CD4-positive, alpha-beta T cell treated with Interferon alpha-2 for 1 hour (primary cell): ENCODE data around the gene ST7L.

Experiments
- DNase-seq, 2 donors: peaks; one replicate each; pipeline ENCODE4 v3.0.0-alpha.2; 2020 to 2022

ST7L gene

DNA sequence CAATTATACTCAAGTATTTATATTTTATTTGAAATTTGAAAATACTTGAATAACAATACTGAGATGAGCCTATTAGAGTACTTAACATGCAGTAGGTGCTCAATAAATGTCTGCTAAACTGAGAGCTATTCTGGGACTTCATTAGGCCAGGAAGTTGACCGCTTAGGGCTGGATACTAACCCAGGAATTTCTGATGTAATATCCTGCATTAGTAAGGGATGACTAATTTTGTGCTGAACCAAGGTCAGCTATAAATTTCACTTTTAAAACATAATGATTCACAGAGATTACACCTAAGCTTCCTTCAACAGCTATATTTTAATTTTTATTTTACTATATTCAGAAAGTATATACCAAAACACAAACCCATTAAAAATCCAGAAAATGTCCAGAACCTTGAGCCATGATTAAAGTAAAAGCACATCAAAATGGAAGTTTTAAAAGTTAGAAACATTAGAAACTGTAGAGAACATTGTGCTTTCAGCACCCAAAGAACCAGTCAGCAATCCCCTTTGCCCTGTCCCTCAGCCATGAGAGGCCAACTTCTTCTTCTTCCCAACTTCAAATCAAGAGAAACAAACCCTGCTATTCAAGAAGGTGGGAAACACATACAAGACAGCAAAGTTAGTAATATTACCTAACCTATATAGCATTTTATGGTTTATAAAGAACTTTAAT, 74.8 kb downstream of the ST7L start:
- DNase-seq = no peak

GRCh38 chr1:112542206-112542973, 76.6 kb downstream of the ST7L start:
- DNase-seq = no peak

DNA sequence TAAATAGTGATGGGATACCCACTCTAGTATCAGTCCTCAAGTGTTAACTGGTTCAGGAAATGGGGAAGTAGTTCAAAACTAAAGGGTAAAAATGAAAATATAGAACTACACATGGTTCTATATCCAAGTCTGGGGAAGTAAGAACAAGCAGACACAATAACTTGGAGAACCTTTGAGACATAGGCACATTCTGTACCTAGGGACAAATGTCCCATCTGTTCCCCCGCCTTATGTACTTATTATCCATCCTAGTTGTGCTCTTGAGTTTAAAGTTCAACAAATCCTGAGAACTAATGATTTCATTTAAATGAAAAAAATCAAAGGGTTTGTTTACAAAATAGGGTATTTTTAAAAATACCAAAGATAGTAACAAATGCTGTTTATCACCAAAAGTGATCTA, 77.6 kb downstream of the ST7L start:
- no peak for DNase-seq

- no peak for DNase-seq
These were observed 78.6 kb downstream of the ST7L start for GRCh38 chr1:112540226-112540794.

DNA sequence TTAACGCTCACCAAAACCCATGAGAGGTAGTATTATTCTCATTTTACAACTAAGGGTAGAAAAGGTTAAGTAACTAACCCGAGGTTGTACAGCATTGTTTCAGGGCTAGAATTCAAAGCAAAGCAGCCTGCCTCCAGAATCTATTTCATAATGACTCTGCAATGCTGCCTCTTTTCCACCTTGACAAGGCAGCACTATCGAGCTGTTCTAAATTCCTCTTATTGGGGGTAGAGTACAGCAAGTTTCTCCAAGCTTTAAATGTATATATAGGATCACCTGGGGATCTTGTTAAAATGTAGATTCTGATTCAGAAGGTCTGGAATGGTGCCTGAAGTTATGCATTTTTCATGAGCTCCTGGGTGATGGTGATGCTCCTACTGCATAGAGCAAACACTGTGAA, 80.1 kb downstream of the ST7L start:
- DNase-seq = no peak

DNA sequence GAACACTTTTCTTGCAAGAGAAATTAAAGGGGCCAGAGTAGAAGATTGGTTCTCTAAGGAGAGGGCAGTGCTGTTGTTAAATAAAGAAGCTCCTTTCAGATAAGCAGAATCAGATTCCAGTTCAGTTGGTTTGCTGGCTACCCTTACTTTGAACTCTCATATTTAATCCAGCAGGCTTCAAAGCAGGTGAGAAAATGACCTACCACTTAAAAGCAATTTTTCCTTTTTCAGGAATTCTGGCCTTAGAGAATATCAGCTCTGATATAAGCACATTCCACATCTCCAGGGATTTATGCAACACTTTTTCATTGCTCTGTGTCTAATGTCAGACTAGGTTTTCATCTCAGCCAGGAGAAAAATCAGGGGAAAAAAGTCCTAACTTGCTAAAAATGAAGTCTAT, 81.5 kb downstream of the ST7L start:
- no peak for DNase-seq

- no peak for DNase-seq
These were observed 82.4 kb downstream of the ST7L start for GRCh38 chr1:112536561-112536960.

DNA sequence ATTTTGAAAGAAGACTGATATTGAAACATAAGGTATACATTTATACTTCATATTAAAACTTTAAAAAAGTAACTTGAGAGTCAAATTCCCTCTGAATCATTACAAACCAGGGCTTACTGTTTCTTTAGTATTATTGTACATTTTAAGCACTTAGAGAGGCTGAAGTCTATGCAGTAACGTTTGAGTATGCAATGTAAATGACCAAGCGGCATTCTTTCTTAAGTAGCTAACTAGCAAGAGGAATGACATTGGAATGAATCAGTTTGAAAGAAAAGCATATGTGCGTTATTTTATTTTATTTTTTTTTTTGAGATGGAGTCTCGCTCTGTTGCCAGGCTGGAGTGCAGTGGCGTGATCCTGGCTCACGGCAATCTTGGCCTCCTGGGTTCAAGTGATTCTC, 85.9 kb downstream of the ST7L start:
- DNase-seq = no peak

GRCh38 chr1:112532064-112532463, 86.9 kb downstream of the ST7L start:
- no peak for DNase-seq

DNA sequence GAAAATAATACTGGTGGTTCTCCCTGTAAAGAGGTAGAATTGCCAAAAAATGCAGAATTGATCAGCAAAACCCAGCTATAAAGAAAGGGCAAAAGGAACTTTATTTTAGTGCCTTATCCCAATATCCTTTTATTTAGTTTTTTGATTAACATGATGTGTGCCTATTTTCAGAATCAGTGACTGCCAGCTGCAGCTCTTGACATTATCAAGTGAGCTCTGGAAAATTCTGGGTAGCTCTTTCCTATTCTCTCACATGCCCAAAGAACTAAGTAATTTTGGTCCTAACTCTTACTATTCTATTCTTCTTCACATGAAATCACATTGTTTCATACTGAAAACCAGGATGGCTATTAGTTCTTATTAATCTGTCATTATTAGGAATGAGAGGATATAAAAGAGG, 88.1 kb downstream of the ST7L start:
- no peak for DNase-seq

DNA sequence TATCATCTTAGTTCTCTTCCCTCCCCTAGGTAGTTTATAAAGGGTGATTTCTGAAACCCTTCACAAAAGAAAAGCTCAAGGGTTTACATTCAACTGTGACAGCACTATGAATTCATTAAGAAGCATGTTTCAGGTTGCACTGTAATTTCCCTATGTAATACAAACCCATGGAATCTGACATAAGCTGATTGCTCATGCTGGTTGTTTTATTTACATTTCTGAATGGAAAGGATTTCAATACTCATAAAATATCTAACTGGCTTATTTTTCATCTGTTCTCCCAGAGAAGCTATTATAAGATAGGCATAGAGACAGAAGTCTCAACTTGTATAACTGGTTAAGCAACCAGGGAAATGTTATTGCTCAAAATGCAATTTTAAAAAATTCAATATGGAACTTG, 89.6 kb downstream of the ST7L start:
- DNase-seq = no peak

GRCh38 chr1:112528076-112528475, 90.9 kb downstream of the ST7L start:
- DNase-seq = no peak

DNA sequence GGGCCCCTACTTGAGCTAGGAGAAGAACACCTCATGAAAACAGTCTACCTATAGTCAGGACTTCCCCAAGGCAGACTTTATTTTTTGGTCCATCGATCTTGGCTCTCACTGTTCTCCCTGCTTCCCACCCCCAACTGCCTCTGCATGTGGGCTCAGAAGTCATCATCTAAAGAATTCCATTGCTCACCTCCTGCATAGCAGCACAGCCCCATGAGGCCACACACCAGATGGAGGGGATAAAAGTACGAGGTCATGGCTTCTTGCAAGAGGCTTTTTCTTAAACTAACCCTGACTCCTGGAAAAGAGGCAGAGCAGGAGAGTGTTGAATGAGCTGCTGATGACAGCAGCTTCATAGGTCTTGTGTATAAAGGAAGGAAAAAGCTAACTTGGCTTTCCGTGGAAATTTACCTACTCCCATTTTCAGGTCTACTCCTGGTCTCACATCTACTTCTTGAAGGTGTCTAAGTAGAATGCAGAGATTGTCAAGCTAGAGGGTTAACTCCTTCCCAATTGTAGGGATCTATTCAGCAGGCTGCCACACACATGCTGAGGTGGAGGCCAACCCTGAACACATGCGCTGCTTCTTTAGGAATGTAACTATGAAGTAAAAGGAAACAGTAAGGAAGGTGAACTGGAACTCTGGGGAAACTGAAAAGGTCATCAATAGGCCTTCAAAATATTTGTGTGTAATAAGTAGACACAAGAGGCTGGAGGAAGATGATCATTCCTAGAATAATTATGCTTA, 91.5 kb downstream of the ST7L start:
- DNase-seq = no peak

DNA sequence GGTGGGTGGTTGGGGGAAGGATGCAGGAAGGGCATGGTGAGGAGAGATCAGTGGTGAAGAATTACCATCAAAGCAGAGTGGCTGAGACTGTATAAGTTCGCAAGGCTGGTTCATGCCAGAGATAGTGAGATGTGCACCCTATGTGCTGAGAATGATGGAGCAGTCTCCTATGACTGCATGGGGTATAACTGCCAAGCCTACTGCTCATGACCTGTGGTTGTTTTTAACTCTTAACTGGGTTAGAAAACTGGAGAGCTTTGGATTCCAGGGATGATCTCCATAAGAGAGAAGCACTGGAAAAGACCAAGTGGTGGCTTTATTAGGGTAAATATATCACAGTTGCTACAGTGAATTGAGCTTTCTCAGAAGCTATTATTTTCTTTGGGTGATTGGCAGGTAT, 94.0 kb downstream of the ST7L start:
- DNase-seq = no peak

- no peak for DNase-seq
These were observed 94.7 kb downstream of the ST7L start for GRCh38 chr1:112524251-112524650.

DNA sequence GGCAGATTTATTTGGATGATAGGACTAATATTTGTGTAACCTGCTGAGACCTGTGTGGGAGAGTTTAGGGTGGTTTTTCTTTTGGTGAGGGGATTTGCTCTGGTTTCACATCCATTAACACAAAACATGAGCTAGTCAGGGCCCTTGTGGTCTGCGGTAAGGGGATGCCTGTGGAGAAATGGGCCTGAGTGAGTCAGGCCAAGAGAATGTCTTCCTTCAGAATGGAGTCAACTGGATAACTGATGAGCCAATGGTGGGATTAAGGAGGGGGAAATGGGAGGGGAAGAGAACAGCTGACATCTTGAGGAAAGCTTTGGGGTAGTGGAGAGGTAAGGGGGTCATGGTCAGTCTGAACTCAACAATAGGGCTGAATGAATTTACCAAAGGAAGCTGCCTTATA, 96.3 kb downstream of the ST7L start:
- DNase-seq = no peak

DNA sequence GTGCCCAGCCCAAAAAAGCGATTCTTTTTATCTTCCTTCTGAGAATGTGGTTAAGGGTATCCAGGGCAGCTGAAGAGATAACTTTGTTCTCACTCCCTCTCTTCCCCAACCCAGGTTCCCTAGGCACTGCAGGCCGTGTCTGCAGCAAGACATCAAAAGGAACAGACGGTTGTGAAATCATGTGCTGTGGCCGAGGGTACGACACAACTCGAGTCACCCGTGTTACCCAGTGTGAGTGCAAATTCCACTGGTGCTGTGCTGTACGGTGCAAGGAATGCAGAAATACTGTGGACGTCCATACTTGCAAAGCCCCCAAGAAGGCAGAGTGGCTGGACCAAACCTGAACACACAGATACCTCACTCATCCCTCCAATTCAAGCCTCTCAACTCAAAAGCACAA, 98.8 kb downstream of the ST7L start:
- DNase-seq = no peak

DNA sequence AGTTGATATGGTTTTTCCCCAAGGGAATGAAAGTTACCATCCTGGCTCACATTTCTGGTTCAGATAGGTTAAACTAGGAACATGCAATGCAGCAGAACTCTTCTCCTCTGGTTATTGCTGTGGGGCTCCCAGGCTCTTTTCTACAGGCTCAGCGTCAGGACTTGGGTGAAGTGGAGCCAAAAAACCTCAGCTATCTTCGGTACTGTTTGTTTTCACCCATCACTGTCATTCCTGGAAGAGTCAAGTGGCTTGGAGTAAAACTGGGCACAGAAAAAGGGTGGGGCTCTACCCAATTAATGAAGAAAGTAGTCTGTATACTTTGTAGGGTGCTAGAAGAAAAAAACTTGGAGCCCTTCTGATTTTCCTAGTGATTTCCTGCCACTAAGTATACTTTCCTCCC, 100.8 kb downstream of the ST7L start:
- no peak for DNase-seq

GRCh38 chr1:112517646-112518045, 101.3 kb downstream of the ST7L start:
- DNase-seq = no peak

- no peak for DNase-seq
These were observed 101.7 kb downstream of the ST7L start for GRCh38 chr1:112517231-112517630.

GRCh38 chr1:112516141-112516540, 102.8 kb downstream of the ST7L start:
- DNase-seq = no peak

DNA sequence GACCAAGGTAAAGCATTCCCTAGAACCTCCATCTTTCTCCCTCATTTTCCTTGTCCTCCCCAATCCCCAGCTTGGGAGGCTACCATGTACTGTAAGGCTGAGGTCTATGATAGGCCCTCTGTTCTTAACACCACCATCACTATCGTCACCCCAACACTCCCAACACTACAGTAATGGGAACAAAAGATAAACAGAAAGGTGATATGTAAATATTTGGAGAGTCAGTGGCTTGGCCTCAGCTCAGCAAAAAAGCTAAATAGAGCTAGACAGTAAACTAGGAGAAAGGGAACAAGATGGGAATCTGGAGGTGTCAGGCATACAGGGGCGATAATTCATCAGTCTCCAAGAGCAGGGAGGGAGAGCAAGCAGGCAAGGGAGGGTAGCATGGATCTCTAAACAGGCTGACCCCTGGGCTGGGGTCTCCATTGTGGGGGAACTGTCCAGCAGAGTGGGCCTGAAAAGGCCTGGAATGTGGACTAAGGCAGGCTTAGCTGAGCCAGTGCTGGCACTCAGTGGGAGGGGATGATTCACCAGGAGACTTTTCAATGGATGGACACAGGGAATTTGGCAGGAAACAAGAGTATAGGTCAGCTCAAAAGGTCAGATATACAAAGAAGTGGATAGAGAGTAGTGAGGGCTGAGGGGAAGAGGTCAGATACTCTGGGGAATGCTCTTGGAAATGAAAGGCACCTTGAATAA, 103.5 kb downstream of the ST7L start:
- no peak for DNase-seq

GRCh38 chr1:112514901-112515300, 104.0 kb downstream of the ST7L start:
- DNase-seq = no peak
